HG02938 (cell line): ENCODE data around the gene GRAMD2B.
"Not testable (repeated sequence)": the region's sequence is repeated elsewhere in the genome, so short reads cannot be mapped to it uniquely, and the experiment has no call there.

ENCODE experiments used
- ATAC-seq: cut with Tn5 transposase; IDR thresholded peaks from one replicate; pipeline ENCODE4 v1.9.1; 2021; ENCODE audit warnings: mild to moderate bottlenecking, moderate library complexity; ENCODE audit not compliant: unreplicated experiment

Gene GRAMD2B

GRCh38 chr5:126449751-126450271 lies 26.6 kb downstream of the GRAMD2B start:
- ATAC-seq: peak; percentile 66

GRCh38 chr5:126450346-126450745 lies 27.1 kb downstream of the GRAMD2B start:
- ATAC-seq: peak; percentile 60

- no peak for ATAC-seq
These were observed 27.7 kb downstream of the GRAMD2B start for GRCh38 chr5:126450907-126451306.

GRCh38 chr5:126452477-126452876 lies 29.3 kb downstream of the GRAMD2B start:
- ATAC-seq: no peak

GRCh38 chr5:126454081-126454480 lies 30.9 kb downstream of the GRAMD2B start:
- ATAC-seq: no peak

DNA sequence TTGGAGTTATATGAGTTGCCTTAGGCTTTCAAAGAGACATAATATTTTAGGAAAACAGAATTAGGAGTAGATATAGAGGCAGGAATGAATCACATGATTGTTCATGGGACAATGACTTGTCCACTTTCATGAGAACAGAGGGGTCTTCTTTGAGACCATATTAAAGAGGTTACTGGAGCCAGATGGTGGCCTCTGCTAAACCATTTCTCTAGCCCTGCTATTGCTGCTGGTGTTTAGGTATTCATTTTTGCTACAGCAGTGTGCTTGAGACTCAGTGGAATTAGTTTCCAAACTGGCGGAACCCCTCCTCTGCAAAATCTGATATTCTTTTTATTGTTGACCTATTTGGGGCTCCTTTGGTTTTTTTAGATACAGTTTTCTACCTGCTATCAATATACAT lies 31.3 kb downstream of the GRAMD2B start:
- no peak for ATAC-seq

DNA sequence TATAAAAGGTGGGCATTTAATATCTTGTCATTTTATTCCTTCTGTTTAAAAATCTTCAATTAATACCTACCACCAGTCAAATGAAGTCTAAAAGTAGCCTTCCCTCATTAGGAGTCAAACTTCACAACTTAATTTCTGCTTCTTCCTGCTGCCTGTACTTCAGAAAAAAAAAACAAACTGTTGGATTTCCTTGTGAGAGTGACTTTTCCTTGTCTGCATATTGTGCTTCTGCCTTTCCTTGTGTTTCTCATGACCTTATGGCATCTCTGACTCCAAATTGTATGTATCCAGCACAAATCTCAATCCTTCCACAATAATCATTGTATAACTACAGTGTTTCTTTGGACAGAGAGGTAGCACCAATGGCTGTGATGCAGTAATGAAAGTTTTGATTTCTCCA lies 32.1 kb downstream of the GRAMD2B start:
- no peak for ATAC-seq

- ATAC-seq: no peak
These were observed 32.5 kb downstream of the GRAMD2B start for GRCh38 chr5:126455728-126456127.

GRCh38 chr5:126456217-126456820 lies 33.1 kb downstream of the GRAMD2B start:
- no peak for ATAC-seq

GRCh38 chr5:126460459-126460858 lies 37.2 kb downstream of the GRAMD2B start:
- ATAC-seq: no peak

- ATAC-seq: no peak
These were observed 37.8 kb downstream of the GRAMD2B start for GRCh38 chr5:126460977-126461376.

DNA sequence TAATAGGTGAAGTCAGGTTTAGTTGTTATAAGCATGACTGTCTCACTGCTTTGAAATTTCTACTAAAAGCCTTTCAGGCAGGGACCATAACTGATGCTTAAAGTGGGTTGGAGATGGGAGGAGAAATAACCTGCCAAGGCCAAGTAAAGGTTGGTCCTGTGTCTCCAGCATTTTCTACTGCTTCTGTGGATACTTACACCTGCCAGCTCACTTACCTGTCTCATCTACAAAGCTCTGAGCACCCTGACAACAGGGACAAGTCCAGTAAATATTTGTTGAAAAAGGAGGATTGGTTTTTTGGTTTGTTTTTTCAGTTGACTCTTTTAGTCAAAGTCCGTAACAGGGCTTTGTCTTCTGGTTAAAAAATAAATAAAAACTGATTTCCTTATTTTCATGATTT lies 38.6 kb downstream of the GRAMD2B start:
- ATAC-seq: peak; percentile 24

DNA sequence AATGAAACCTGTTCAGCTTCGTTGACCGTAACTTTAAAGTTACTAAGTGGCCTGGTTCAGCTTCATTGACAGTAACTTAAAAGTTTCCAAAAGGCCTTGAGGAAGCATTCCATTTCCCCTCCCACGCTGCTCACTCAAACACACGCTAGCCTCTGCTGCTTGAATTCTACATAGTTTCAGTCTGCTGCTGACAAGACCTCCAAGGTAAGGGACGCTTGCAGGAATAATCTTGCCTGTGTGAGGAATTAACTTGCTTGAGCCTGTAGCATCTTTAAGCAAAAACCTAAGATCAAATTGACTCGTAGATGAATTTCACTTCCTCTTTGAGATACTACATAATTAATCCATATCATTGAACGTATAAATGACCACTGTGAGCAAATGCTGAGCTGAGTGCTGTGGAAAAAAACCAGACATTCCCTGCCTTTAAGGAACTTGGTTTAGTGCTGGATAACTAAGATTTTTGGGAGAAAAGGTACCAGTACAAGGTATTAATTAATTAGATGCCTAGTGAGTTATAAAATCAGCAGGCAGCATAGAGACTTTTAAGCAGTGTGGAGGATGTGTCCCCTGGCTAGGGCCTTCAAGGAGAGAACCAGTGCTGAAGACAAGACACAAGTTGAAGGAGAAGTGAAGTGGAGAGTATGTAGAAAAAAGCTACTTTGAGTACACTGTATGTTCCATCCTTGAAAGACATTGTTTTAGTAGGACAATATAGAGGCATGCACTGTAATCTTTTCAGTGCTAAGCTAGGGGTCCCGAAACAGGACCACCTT lies 39.2 kb downstream of the GRAMD2B start:
- peak; percentile 65 for ATAC-seq

DNA sequence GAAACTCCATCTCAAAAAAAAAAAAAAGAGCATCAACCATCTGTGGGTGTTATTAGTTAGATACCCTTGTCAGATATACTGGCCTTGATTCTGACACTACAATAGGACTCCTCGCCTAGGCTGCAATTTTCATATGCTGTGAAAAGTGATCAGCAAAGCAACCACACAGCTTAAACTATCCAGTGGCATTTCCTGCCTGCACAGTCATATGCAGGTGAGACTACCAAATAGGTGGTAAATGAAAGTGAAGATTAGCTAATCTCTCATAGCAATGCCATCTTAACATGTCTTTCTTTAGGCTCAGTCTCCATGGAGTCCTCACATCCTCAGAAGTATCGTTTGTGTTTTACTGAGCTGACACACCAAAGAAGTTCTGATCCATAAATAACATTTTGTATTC lies 40.8 kb downstream of the GRAMD2B start:
- no peak for ATAC-seq

GRCh38 chr5:126464959-126465358 lies 41.8 kb downstream of the GRAMD2B start:
- ATAC-seq: no peak

- ATAC-seq: no peak
These were observed 44.9 kb downstream of the GRAMD2B start for GRCh38 chr5:126468091-126468490.

GRCh38 chr5:126469536-126470316 lies 46.5 kb downstream of the GRAMD2B start:
- no peak for ATAC-seq

- not testable (repeated sequence) for ATAC-seq
These were observed 47.3 kb downstream of the GRAMD2B start for GRCh38 chr5:126470529-126470928.

- ATAC-seq: no peak
These were observed 48.0 kb downstream of the GRAMD2B start for GRCh38 chr5:126471247-126471646.

DNA sequence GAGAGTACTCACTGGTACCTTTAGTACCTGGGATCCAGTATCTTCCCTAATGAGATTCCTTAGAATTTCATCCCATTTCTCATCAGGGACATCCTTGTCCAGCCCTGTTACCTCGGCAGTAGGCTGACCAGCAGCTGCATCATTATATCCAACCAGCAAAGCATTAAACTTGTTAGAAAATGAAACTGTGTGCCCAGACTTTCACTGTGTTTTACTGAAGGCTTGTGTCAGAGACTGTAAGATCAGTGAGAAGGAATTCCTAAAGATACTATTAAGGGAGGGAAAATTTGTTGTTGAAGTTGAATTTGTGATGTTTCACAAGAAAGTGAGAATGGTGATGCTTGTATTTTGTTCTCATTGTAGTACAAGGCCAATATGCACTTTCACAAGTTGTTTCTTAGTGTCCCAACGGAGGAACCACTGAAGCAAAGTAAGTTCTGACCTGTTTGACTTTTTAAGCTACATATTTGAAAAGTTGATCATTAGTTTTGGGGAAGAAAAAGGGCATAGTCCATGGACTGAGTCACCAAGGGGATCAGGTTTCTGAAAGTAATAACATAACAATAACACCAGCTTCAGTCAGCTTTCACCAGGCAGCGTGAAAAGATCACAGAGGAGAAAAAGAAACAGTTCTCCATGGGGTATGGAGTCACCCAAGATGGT lies 48.8 kb downstream of the GRAMD2B start:
- peak; percentile 57 for ATAC-seq

DNA sequence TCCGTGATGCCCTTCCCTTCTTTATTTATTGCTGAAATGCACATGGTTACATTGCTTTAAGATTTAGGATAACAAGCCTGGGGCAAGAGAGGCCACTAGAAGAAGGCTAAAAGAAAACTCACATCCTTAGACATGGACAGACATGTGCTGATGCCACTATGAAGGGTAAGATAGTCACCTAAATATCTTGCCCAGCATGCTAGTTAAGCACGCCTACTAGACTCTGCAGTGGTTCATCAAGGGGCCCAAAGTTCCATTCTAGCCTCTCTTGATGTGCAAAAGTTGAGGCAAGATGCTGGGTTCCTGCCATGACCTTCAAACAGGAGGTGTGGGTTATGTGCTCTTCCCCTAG lies 49.3 kb downstream of the GRAMD2B start:
- no peak for ATAC-seq
